ENCODE data around the gene DYRK3.

GRCh38 chr1:206643118-206643698, 7.9 kb downstream of the DYRK3 start:
- TF ChIP-seq POLR2A (IDR thresholded peaks at IDR 0.05): no peak
- TF ChIP-seq CTCF (IDR thresholded peaks at IDR 0.05): no peak

Measured in thyroid gland (tissue), 4 donors.